ENCODE measurements around the gene DGKB. TPM values are rescaled to one million over a fixed set of nuclear protein-coding genes. Genes with fewer than 3 reads are reported as not detected.

DGKB gene
- polyA plus RNA-seq, 2 of the 4 experiments (the other 2 are of a cell fraction): 0.01 TPM; not detected in 1

DNA sequence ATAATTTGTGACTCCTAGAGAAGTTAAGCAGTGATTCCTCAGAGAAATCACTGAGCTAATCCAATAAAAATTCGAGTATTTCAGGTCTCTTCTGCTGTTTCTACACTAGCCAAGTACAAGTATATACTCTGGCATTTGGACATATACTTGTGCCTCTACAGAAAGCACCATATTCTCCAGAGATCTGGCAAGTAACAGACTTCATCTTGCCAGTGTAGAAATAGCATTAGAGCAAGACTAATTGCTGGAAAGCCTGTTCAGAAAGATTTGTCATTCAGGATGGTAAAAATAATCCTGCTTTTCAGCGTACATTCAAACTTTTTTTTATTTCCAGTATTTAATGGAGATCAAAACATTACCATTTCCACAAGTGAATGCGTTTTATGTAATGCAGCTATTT lies 502.3 kb downstream of the DGKB start:
- H3K27ac ChIP-seq: no peak overlapping the region
- H3K4me3 ChIP-seq: no peak overlapping the region
- TF ChIP-seq FOXS1 (CRISPR knock-in tag; IDR thresholded peaks at IDR 0.05) (no peak), CHD4 (IDR thresholded peaks at IDR 0.05; ENCODE audit: borderline replicate concordance) (no peak), EP300 (IDR thresholded peaks at IDR 0.05) (no peak), RARB (CRISPR knock-in tag; IDR thresholded peaks at IDR 0.05) (no peak), MAFK (IDR thresholded peaks at IDR 0.05; ENCODE audit: partially characterized antibody) (no peak), HOXB5 (CRISPR knock-in tag; IDR thresholded peaks at IDR 0.05) (no peak), HDAC2 (IDR thresholded peaks at IDR 0.05) (no peak), HEYL (CRISPR knock-in tag; IDR thresholded peaks at IDR 0.05) (no peak), JUNB (IDR thresholded peaks at IDR 0.05) (no peak), FOSL2 (IDR thresholded peaks at IDR 0.05) (no peak), FOSL2 (CRISPR knock-in tag; IDR thresholded peaks at IDR 0.05) (no peak), BHLHE40 (IDR thresholded peaks at IDR 0.05; ENCODE audit: low read depth, low read length) (no peak), SREBF2 (IDR thresholded peaks at IDR 0.05) (no peak), GATA3 (IDR thresholded peaks at IDR 0.05; ENCODE audit: borderline replicate concordance) (no peak), MYC (IDR thresholded peaks at IDR 0.05; ENCODE audit: borderline replicate concordance, low read length) (no peak), NPAS2 (CRISPR knock-in tag; IDR thresholded peaks at IDR 0.05; ENCODE audit: borderline replicate concordance) (no peak)
- TF ChIP-seq, protein P1, sequence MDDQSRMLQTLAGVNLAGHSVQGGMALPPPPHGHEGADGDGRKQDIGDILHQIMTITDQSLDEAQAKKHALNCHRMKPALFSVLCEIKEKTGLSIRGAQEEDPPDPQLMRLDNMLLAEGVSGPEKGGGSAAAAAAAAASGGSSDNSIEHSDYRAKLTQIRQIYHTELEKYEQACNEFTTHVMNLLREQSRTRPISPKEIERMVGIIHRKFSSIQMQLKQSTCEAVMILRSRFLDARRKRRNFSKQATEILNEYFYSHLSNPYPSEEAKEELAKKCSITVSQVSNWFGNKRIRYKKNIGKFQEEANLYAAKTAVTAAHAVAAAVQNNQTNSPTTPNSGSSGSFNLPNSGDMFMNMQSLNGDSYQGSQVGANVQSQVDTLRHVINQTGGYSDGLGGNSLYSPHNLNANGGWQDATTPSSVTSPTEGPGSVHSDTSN (IDR thresholded peaks at IDR 0.05): no peak
- TF ChIP-seq, protein P2, sequence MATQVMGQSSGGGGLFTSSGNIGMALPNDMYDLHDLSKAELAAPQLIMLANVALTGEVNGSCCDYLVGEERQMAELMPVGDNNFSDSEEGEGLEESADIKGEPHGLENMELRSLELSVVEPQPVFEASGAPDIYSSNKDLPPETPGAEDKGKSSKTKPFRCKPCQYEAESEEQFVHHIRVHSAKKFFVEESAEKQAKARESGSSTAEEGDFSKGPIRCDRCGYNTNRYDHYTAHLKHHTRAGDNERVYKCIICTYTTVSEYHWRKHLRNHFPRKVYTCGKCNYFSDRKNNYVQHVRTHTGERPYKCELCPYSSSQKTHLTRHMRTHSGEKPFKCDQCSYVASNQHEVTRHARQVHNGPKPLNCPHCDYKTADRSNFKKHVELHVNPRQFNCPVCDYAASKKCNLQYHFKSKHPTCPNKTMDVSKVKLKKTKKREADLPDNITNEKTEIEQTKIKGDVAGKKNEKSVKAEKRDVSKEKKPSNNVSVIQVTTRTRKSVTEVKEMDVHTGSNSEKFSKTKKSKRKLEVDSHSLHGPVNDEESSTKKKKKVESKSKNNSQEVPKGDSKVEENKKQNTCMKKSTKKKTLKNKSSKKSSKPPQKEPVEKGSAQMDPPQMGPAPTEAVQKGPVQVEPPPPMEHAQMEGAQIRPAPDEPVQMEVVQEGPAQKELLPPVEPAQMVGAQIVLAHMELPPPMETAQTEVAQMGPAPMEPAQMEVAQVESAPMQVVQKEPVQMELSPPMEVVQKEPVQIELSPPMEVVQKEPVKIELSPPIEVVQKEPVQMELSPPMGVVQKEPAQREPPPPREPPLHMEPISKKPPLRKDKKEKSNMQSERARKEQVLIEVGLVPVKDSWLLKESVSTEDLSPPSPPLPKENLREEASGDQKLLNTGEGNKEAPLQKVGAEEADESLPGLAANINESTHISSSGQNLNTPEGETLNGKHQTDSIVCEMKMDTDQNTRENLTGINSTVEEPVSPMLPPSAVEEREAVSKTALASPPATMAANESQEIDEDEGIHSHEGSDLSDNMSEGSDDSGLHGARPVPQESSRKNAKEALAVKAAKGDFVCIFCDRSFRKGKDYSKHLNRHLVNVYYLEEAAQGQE (IDR thresholded peaks at IDR 0.05): no peak
- FAIRE-seq (no peak), ATAC-seq (no peak), DNase-seq (ENCODE audit: low read depth in 1 of 2, low spot score in 1 of 2) (no peak)
- H3K4me1 ChIP-seq: no peaks in the 10 kb centered on the region
- CTCF ChIA-PET: no interaction called here
- POLR2A ChIA-PET: no interaction called here
- 9% methylated on average over 3 of the region's 3 CpGs for WGBS (ENCODE audit: missing lambda C conversion rate)
- H3K4me2 ChIP-seq: no peak overlapping the region
- H3K9me3 ChIP-seq: no peaks in the 10 kb centered on the region

DNA sequence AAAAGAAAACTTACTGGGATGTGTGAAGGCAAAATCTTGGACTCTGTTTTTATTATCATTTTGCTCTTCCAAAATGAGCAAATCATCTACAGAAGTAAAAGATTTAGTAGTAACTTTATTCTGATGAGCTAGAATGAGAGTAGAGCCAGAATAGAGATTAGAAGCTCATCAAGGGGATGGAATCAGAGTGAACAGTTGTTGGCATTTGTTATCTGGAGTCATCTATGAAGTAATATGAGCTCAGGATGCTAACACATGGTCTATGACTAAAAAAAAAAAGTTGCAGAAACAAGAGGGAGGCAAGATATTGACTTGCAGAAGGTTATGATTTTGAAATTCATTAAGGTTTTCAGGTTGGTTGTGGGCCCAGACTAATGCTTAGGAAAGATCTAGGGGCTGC lies 504.0 kb downstream of the DGKB start:
- Histone ChIP-seq H3K4me3 (no peak overlapping the region), H3K4me1 (no peaks in the 10 kb centered on the region), H3K9me3 (no peaks in the 10 kb centered on the region), H3K27ac (no peak overlapping the region), H3K4me2 (no peak overlapping the region)
- ATAC-seq (no peak), DNase-seq (ENCODE audit: low read depth in 1 of 2, low spot score in 1 of 2) (no peak), FAIRE-seq (no peak)
- TF ChIP-seq CBX8 (IDR thresholded peaks at IDR 0.05): no peak
- TF ChIP-seq RCOR1 (IDR thresholded peaks at IDR 0.05; ENCODE audit: low read depth, low read length): no peak
- TF ChIP-seq BHLHE40 (IDR thresholded peaks at IDR 0.05; ENCODE audit: low read depth, low read length): no peak
- TF ChIP-seq NFE2L2 (conservative IDR thresholded peaks at IDR 0.05; ENCODE audit: low read length): no peak
- TF ChIP-seq HOXB13 (CRISPR knock-in tag; IDR thresholded peaks at IDR 0.05; ENCODE audit: low read depth): no peak
- no peak for TF ChIP-seq PHF8 (IDR thresholded peaks at IDR 0.05; ENCODE audit: borderline replicate concordance, low read depth)
- TF ChIP-seq EP300 (IDR thresholded peaks at IDR 0.05): no peak
- no peak for TF ChIP-seq FOSL2 (IDR thresholded peaks at IDR 0.05)
- no peak for TF ChIP-seq FOSL2 (CRISPR knock-in tag; IDR thresholded peaks at IDR 0.05)
- TF ChIP-seq CHD2 (IDR thresholded peaks at IDR 0.05; ENCODE audit: low read length, partially characterized antibody): no peak
- TF ChIP-seq, protein P3, sequence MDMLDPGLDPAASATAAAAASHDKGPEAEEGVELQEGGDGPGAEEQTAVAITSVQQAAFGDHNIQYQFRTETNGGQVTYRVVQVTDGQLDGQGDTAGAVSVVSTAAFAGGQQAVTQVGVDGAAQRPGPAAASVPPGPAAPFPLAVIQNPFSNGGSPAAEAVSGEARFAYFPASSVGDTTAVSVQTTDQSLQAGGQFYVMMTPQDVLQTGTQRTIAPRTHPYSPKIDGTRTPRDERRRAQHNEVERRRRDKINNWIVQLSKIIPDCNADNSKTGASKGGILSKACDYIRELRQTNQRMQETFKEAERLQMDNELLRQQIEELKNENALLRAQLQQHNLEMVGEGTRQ (IDR thresholded peaks at IDR 0.05): no peak
- no peak for TF ChIP-seq POLR2A (IDR thresholded peaks at IDR 0.05; ENCODE audit: low read length)
- ChIA-PET POLR2A (no interaction called here), CTCF (no interaction called here)

All from A549 (cell line).